Measurements from ENCODE around the gene RIC1. TPM values are rescaled to one million over a fixed set of nuclear protein-coding genes. Genes with fewer than 3 reads are reported as not detected.
A peak's percentile ranks its signal among the peaks of the same experiment; 100 is the strongest.

RIC1 gene
- total and polyA plus RNA-seq, 11 donors, result 2.4 to 14.4 (median 8.7) TPM

DNA sequence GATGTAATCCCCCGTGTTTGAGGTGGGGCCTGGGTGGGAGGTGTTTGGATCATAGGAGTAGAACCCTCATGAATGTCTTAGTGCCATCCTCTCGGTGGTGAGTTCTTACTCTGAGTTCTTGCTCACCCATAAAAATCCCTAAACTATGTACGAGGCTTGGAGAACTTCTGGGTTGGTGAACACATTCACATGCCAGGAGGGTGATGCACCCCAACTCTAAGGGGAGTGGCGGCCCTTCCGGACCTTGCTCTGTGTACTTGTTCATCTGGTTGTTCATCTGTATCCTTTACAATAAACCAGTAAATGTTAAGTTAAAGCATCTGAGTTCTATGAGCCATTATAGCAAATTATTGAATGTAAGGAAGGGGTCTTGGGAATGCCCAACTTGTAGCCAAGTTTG, 36.0 kb upstream of the RIC1 start:
- H3K27me3 ChIP-seq, result no peaks in the 10 kb centered on the region
- H3K4me1 ChIP-seq, result peaks cover 0 to 21% (median 3%) of the 10 kb centered on the region in 12 donors
- DNase-seq, result no peak
- ATAC-seq, result no peak
- WGBS, 4 donors, result 91 to 95% (median 94%) methylated on average over 5 of the region's 5 CpGs
- H3K9me3 ChIP-seq, result no peaks in the 10 kb centered on the region
- H3K27ac ChIP-seq, result no peak overlapping the region
- TF ChIP-seq, protein P1, sequence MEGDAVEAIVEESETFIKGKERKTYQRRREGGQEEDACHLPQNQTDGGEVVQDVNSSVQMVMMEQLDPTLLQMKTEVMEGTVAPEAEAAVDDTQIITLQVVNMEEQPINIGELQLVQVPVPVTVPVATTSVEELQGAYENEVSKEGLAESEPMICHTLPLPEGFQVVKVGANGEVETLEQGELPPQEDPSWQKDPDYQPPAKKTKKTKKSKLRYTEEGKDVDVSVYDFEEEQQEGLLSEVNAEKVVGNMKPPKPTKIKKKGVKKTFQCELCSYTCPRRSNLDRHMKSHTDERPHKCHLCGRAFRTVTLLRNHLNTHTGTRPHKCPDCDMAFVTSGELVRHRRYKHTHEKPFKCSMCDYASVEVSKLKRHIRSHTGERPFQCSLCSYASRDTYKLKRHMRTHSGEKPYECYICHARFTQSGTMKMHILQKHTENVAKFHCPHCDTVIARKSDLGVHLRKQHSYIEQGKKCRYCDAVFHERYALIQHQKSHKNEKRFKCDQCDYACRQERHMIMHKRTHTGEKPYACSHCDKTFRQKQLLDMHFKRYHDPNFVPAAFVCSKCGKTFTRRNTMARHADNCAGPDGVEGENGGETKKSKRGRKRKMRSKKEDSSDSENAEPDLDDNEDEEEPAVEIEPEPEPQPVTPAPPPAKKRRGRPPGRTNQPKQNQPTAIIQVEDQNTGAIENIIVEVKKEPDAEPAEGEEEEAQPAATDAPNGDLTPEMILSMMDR (IDR thresholded peaks at IDR 0.05), result no peak
- no peak for TF ChIP-seq POLR2A (IDR thresholded peaks at IDR 0.05)
- no peaks in the 10 kb centered on the region for H3K36me3 ChIP-seq
- no peak overlapping the region for H3K4me3 ChIP-seq
- intact Hi-C loops (cut with DNase I), result loop anchor here in 9 of 10 donors (5.0 to 10.0 kb wide), 8 partner anchors 141 to 838 kb away; partner anchors contain the start of genes INSL6 (in 3 of the 9), PLGRKT (in 3 of the 9), CD274 (in 2 of the 9) and JAK2 (in 1 of the 9)

DNA sequence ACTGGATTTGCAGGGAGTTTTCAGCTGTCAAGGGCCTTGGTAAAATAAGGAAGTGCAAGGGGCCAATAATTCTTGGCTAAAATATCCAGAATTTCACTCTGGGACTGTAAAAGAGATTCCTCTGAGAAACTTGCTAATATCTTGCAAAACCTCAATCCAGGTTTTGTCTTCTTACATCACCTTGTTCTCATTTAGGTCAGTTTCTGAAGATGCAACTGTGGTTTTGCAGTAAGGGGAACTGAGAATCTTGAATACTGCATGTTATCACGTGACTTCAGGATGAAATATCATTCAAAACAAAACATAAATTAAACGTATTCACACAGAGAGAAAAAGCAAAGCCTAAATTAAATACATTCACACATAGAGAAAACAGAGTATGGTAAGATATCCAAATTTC, 35.0 kb upstream of the RIC1 start:
- H3K27me3 ChIP-seq, result no peaks in the 10 kb centered on the region
- no peak overlapping the region for H3K4me3 ChIP-seq
- intact Hi-C loops (cut with DNase I), result loop anchor here in 9 of 10 donors (5.0 to 10.0 kb wide), 8 partner anchors 142 to 839 kb away; partner anchors contain the start of genes INSL6 (in 3 of the 9), PLGRKT (in 3 of the 9), CD274 (in 2 of the 9) and JAK2 (in 1 of the 9)
- no peak for DNase-seq
- TF ChIP-seq, protein P1 (IDR thresholded peaks at IDR 0.05), result no peak
- no peak for TF ChIP-seq POLR2A (IDR thresholded peaks at IDR 0.05)
- H3K4me1 ChIP-seq, result peaks cover 0 to 21% (median 3%) of the 10 kb centered on the region in 12 donors
- ATAC-seq, result no peak
- H3K36me3 ChIP-seq, result no peaks in the 10 kb centered on the region
- 84 to 96% (median 89%) methylated on average over 2 of the region's 2 CpGs for WGBS, 4 donors
- H3K27ac ChIP-seq, result no peak overlapping the region
- H3K9me3 ChIP-seq, result no peaks in the 10 kb centered on the region

DNA sequence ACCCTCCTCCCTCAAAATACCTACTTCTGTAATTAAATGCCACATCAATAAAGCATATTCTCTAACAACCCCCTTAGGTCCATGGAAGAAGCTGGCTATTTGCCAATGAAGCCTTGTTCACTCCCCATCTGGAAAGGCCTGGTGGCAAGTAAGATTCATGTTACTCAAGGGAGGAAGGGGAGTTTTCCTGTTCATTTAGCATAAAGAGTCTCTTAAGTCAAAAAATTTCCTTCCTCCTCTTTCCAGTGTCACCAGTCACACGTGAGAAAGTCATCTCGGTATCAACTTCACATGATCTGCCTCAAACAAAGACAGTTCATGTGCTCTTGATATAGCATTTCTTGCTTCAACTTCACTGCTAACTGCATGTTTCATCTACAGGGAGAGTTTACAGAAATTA, 32.7 kb upstream of the RIC1 start:
- Histone ChIP-seq H3K27ac (no peak overlapping the region), H3K9me3 (no peaks in the 10 kb centered on the region), H3K36me3 (no peaks in the 10 kb centered on the region), H3K4me3 (no peak overlapping the region), H3K27me3 (no peaks in the 10 kb centered on the region), H3K4me1 (peaks cover 0 to 18% (median 5%) of the 10 kb centered on the region in 12 donors)
- no peak for TF ChIP-seq POLR2A (IDR thresholded peaks at IDR 0.05)
- TF ChIP-seq, protein P1 (IDR thresholded peaks at IDR 0.05), result no peak
- 33 to 58% (median 40%) methylated on average over 2 of the region's 2 CpGs for WGBS, 4 donors
- intact Hi-C loops (cut with DNase I), result loop anchor here in 7 of 10 donors (2.0 to 10.0 kb wide), 9 partner anchors 154 to 841 kb away; partner anchors contain the start of genes INSL6 (in 1 of the 7) and PLGRKT (in 1 of the 7)
- no peak for DNase-seq
- peak in 1 of 4 donors; percentile 36 for ATAC-seq

GRCh38 chr9:5608298-5609225, 20.3 kb upstream of the RIC1 start:
- peak overlapping the region; percentile 48 to 86 (median 64) for H3K27ac ChIP-seq
- peaks cover 0 to 23% (median 6%) of the 10 kb centered on the region in 12 donors for H3K4me1 ChIP-seq
- H3K9me3 ChIP-seq, result no peaks in the 10 kb centered on the region
- DNase-seq, result no peak
- H3K36me3 ChIP-seq, result no peaks in the 10 kb centered on the region
- H3K27me3 ChIP-seq, result no peaks in the 10 kb centered on the region
- TF ChIP-seq, protein P1 (IDR thresholded peaks at IDR 0.05), result peak in 4 of 12 donors; percentile 7 to 24 (median 20)
- TF ChIP-seq POLR2A (IDR thresholded peaks at IDR 0.05), result no peak
- peak overlapping the region in 11 of 12 donors; percentile 23 to 60 (median 45) for H3K4me3 ChIP-seq
- peak; percentile 82 to 89 (median 86) for ATAC-seq
- intact Hi-C loops (cut with DNase I), result loop anchor here in 1 of 10 donors (10.0 kb wide), 1 partner anchor 624 kb away; the partner anchor contains the start of gene JAK2
- WGBS, 4 donors, result 25 to 37% (median 36%) methylated on average over 6 of the region's 6 CpGs

Data from heart left ventricle (tissue), 16 donors.